ENCODE measurements around the gene RHOC.

RHOC gene

DNA sequence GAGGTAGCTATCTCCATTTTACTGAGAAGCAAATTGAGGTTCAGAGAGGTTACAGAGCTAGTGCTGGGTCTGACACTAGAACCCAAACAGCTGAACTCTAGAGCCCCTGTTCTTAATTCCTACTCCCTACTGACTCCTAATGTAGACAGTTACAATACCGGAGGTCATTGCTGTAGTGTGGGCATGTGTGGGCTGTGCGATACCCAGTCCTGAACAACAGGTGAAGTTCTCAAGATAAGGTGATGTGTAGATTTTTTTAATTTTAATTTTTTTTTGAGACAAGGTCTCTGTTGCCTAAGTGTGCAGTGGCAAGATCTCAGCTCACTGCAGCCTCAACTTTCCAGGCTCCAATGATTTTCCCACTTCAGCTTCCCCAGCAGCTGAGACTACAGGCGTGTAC is 1.6 kb upstream of the RHOC start:
- Histone ChIP-seq H3K79me2 (ENCODE audit: insufficient read depth, low read length) (no peaks in the 10 kb centered on the region), H3K36me3 (ENCODE audit: insufficient read depth, low read length) (no peaks in the 10 kb centered on the region), H3K4me3 (ENCODE audit: low read depth, low read length, poor library complexity, severe bottlenecking) (no peak overlapping the region), H3K27me3 (ENCODE audit: insufficient read depth, low read length) (no peaks in the 10 kb centered on the region; the same call in 1 of the 2 replicates), H2AFZ (ENCODE audit: low read length) (no peak overlapping the region), H4K20me1 (ENCODE audit: insufficient read depth, low read length) (no peaks in the 10 kb centered on the region), H3K4me1 (ENCODE audit: insufficient read depth, low read length, severe bottlenecking) (peaks cover 29% of the 10 kb centered on the region), H3K9me2 (ENCODE audit: low read depth, low read length) (no peaks in the 10 kb centered on the region), H3K9me3 (ENCODE audit: low read length) (no peaks in the 10 kb centered on the region), H3K9ac (ENCODE audit: low read length) (no peak overlapping the region), H3F3A (ENCODE audit: insufficient read depth, low read length) (peaks cover 6% of the 10 kb centered on the region; the same call in 1 of the 2 replicates), H3K27ac (ENCODE audit: low read depth, low read length, poor library complexity, severe bottlenecking) (no peak overlapping the region), H3K4me2 (ENCODE audit: low read length) (no peak overlapping the region)
- no peak for TF ChIP-seq EZH2 (IDR thresholded peaks at IDR 0.05; ENCODE audit: borderline replicate concordance, low read length)
- TF ChIP-seq, protein P1, sequence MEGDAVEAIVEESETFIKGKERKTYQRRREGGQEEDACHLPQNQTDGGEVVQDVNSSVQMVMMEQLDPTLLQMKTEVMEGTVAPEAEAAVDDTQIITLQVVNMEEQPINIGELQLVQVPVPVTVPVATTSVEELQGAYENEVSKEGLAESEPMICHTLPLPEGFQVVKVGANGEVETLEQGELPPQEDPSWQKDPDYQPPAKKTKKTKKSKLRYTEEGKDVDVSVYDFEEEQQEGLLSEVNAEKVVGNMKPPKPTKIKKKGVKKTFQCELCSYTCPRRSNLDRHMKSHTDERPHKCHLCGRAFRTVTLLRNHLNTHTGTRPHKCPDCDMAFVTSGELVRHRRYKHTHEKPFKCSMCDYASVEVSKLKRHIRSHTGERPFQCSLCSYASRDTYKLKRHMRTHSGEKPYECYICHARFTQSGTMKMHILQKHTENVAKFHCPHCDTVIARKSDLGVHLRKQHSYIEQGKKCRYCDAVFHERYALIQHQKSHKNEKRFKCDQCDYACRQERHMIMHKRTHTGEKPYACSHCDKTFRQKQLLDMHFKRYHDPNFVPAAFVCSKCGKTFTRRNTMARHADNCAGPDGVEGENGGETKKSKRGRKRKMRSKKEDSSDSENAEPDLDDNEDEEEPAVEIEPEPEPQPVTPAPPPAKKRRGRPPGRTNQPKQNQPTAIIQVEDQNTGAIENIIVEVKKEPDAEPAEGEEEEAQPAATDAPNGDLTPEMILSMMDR (IDR thresholded peaks at IDR 0.05; ENCODE audit: low read length) = no peak

DNA sequence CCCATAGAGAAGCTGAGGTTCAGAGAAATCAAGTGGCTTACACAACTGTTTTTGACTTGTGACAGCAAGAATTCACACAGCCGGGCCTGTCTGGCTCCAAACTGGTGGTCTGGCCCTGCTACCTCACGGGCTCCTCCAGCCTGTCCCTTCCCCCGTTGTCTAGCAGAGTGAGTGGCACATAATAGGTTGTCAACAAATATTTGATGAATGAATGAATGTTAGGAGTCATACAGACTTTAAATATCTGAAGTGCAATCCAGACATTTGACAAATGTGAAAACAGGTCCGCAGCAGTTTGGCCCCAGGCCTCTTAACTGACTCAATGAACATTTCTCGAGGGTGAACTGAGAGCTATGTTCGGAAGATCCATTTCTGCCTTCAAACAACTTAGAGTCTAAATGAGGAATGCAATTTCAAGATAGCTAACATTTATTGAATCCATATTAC is 1.1 kb upstream of the RHOC start:
- Histone ChIP-seq H3F3A (ENCODE audit: insufficient read depth, low read length) (peaks cover 6% of the 10 kb centered on the region; the same call in 1 of the 2 replicates), H3K4me1 (ENCODE audit: insufficient read depth, low read length, severe bottlenecking) (peaks cover 29% of the 10 kb centered on the region), H3K4me3 (ENCODE audit: low read depth, low read length, poor library complexity, severe bottlenecking) (no peak overlapping the region), H3K79me2 (ENCODE audit: insufficient read depth, low read length) (no peaks in the 10 kb centered on the region), H3K9ac (ENCODE audit: low read length) (no peak overlapping the region), H3K27ac (ENCODE audit: low read depth, low read length, poor library complexity, severe bottlenecking) (no peak overlapping the region), H3K4me2 (ENCODE audit: low read length) (no peak overlapping the region), H3K9me2 (ENCODE audit: low read depth, low read length) (no peaks in the 10 kb centered on the region), H3K27me3 (ENCODE audit: insufficient read depth, low read length) (no peaks in the 10 kb centered on the region; the same call in 1 of the 2 replicates), H3K36me3 (ENCODE audit: insufficient read depth, low read length) (no peaks in the 10 kb centered on the region), H4K20me1 (ENCODE audit: insufficient read depth, low read length) (no peaks in the 10 kb centered on the region), H2AFZ (ENCODE audit: low read length) (no peak overlapping the region), H3K9me3 (ENCODE audit: low read length) (no peaks in the 10 kb centered on the region)
- TF ChIP-seq, protein P1 (IDR thresholded peaks at IDR 0.05; ENCODE audit: low read length) = no peak
- no peak for TF ChIP-seq EZH2 (IDR thresholded peaks at IDR 0.05; ENCODE audit: borderline replicate concordance, low read length)

DNA sequence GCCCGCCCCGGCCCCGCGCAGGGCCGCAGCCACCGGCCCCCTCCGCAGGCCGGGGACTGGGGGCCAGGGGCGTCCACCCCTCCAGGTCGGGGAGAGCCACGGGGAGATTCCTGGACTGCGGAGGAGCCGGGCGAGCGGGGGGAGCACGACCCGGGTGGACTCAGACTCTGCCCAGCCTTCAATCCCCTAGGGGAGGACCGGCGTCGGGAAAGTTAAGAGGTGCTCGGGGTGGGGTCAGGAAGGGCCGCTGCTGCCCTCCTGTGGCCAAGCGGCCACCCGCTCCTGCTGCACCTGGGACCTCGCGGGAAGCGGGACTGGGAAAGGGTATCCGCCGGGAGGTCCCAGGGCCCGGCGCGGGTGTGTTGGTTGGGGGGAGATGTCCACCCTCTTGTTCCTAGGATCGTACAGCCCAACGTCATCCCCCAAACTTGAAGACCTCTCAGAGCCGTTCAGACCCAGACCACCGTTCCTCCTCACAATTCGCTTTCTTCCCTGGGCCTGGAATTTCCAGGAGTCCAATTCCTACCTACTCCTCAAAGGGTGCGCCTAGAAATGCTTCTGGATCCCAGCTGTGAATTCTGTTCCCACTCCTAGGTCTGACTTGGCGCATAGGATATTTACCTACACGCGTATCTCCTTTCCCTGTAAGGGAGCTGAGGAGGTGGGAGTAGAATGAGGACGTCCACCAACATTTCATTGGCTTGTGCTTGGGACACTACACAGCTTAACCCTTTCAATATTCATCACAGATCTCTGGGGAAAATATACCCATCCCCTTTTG is 484 bp upstream of the RHOC start:
- H3K9me3 ChIP-seq (ENCODE audit: low read length) = no peaks in the 10 kb centered on the region
- peaks cover 29% of the 10 kb centered on the region for H3K4me1 ChIP-seq (ENCODE audit: insufficient read depth, low read length, severe bottlenecking)
- H4K20me1 ChIP-seq (ENCODE audit: insufficient read depth, low read length) = no peaks in the 10 kb centered on the region
- H3K9ac ChIP-seq (ENCODE audit: low read length) = peak overlapping the region; percentile 54; the same call in 1 of the 2 replicates
- no peak for TF ChIP-seq EZH2 (IDR thresholded peaks at IDR 0.05; ENCODE audit: borderline replicate concordance, low read length)
- TF ChIP-seq, protein P1 (IDR thresholded peaks at IDR 0.05; ENCODE audit: low read length) = peak; percentile 81
- H2AFZ ChIP-seq (ENCODE audit: low read length) = no peak overlapping the region
- no peaks in the 10 kb centered on the region; the same call in 1 of the 2 replicates for H3K27me3 ChIP-seq (ENCODE audit: insufficient read depth, low read length)
- no peak overlapping the region for H3K27ac ChIP-seq (ENCODE audit: low read depth, low read length, poor library complexity, severe bottlenecking)
- peak overlapping the region; percentile 88 for H3K4me2 ChIP-seq (ENCODE audit: low read length)
- H3K79me2 ChIP-seq (ENCODE audit: insufficient read depth, low read length) = no peaks in the 10 kb centered on the region
- H3K9me2 ChIP-seq (ENCODE audit: low read depth, low read length) = no peaks in the 10 kb centered on the region
- H3K4me3 ChIP-seq (ENCODE audit: low read depth, low read length, poor library complexity, severe bottlenecking) = peak overlapping the region; percentile 70
- peaks cover 6% of the 10 kb centered on the region; the same call in 1 of the 2 replicates for H3F3A ChIP-seq (ENCODE audit: insufficient read depth, low read length)
- no peaks in the 10 kb centered on the region for H3K36me3 ChIP-seq (ENCODE audit: insufficient read depth, low read length)
